Ovary (tissue), 9 donors: ENCODE results near the gene STX4. TPM values are rescaled to one million over a fixed set of nuclear protein-coding genes. Genes with fewer than 3 reads are reported as not detected.

ENCODE experiments used
- DNase-seq, 5 donors: peaks; one replicate each; pipeline ENCODE4 v3.0.0-alpha.2; 2019 to 2020
- H3K27ac ChIP-seq, 2 donors: fragments of 200-600 bp; one replicate each; pipeline versions ENCODE4 v1.5.1 to v1.8.0; 2019 to 2022
- H3K27me3 ChIP-seq: fragments of 200-600 bp; one replicate; pipeline ENCODE4 v1.8.0; 2022
- H3K36me3 ChIP-seq: fragments of 200-600 bp; sonication (generic); one replicate; pipeline ENCODE4 v1.5.1; 2019
- H3K4me1 ChIP-seq: one replicate; pipeline ENCODE4 v1.8.1; 2013; ENCODE audit warnings: mild to moderate bottlenecking, moderate library complexity; ENCODE audit not compliant: insufficient read depth
- H3K4me3 ChIP-seq: fragments of 200-600 bp; sonication (generic); one replicate; pipeline ENCODE4 v1.5.1; 2017
- H3K9me3 ChIP-seq, 2 donors: fragments of 200-600 bp in 1 of 2; sonication (generic) in 1 of 2; one replicate each; pipeline versions ENCODE4 v1.5.1 to v1.8.1; 2013 to 2019; ENCODE audit warnings: mild to moderate bottlenecking in 1 of 2, moderate library complexity in 1 of 2
- CTCF ChIP-seq, 3 donors: fragments of 450-650 bp in 2 of 3; fragments of 200-600 bp in 1 of 3; IDR thresholded peaks; one replicate each; pipeline versions ENCODE4 v1.5.1 to v1.8.0; 2016 to 2022; ENCODE audit warnings: antibody characterized with exemption in 3 of 3, mild to moderate bottlenecking in 1 of 3
- EP300 ChIP-seq: sonication (generic); formaldehyde crosslinking; IDR thresholded peaks from one replicate; pipeline ENCODE4 v1.6.1; 2017; ENCODE audit warnings: antibody characterized with exemption
- POLR2A ChIP-seq: fragments of 450-650 bp; IDR thresholded peaks from one replicate; pipeline ENCODE4 v1.6.1; 2017; ENCODE audit warnings: antibody characterized with exemption, mild to moderate bottlenecking, moderate library complexity
- WGBS, 3 donors: extraction: QIAGEN DNeasy Blood & Tissue Kit in 1 of 3; methylation state at CpG; one replicate each; pipeline versions ENCODE4 v1.1.5 to v1.1.7; 2013 to 2017; 5-methylcytosine and 5-hydroxymethylcytosine counted together
- intact Hi-C, 4 donors: fragments of 100-400 bp; cut with DNase I; formaldehyde crosslinking; loops; one replicate each; pipeline versions ENCODE4 v1.11.0 to v1.15.1; 2022 to 2023
- polyA plus RNA-seq, 2 donors: library from polyadenylated mRNA; stranded (reverse); fragments of 200-250 nt in 1 of 2; fragments of 350-450 nt in 1 of 2; fragmentation: Illumina TruSeq in 1 of 2; extraction: RNeasy Lipid Tissue Mini Kit (QIAGEN cat#74804) in 1 of 2; gene quantifications; one replicate each; pipeline ENCODE4 v1.2.3, GENCODE V29; 2013 to 2014
- total RNA-seq, 7 donors: library from RNA; depleted of rRNA in 2 of 7; stranded (reverse); fragments of >200 nt in 2 of 7; fragmentation: NEBNext Ultra II Directional in 3 of 7; extraction: Animal tissue kit (Norgen Biotek cat#: 25700) in 3 of 7; gene quantifications; one replicate each; pipeline versions ENCODE4 v1.1.0 to v1.2.4, GENCODE V29; 2016 to 2023
- donor health status: DM: no; HTN: no; CAD: no; lungs with moderate emphysema.
- donor health status: DM: no; HTN: no; CAD: no.
- donor health status: Bipolar disorder and iron deficiency.
- donor health status: DM: yes; HTN: yes; CAD: no.
- donor health status: DM: no; HTN: no; CAD: no.
- donor health status: DM: yes; HTN: yes; CAD: no.

Gene STX4
- total and polyA plus RNA-seq, 9 donors = 26.2 to 73.8 (median 53.8) TPM

- no peaks in the 10 kb centered on the region for H3K9me3 ChIP-seq
- intact Hi-C loops = loop anchor here in 1 of 4 donors (10.0 kb wide), 1 partner anchor 97 kb away; the partner anchor contains the start of gene FUS
- 72 to 79% (median 74%) methylated on average over 5 of the region's 5 CpGs for WGBS, 3 donors
- H3K4me1 ChIP-seq = no peaks in the 10 kb centered on the region
- H3K27me3 ChIP-seq = no peaks in the 10 kb centered on the region
- H3K4me3 ChIP-seq = no peak overlapping the region
- no peaks in the 10 kb centered on the region for H3K36me3 ChIP-seq
- H3K27ac ChIP-seq = no peak overlapping the region
- DNase-seq = no peak
- no peak for TF ChIP-seq POLR2A
- no peak for TF ChIP-seq EP300
- TF ChIP-seq CTCF (IDR thresholded peaks at IDR 0.05) = no peak
These were observed 54.6 kb downstream of the STX4 start for GRCh38 chr16:31087971-31088370.

GRCh38 chr16:31088459-31089183 lies 55.3 kb downstream of the STX4 start, which contains the start of gene PRSS53:
Gene PRSS53, minus strand, starts transcription at chr16:31088943. Its CDS starts 134 bp downstream, at chr16:31088809.
- Histone ChIP-seq H3K4me3 (no peak within 1 kb of the TSS), H3K9me3 (no peaks in the 10 kb centered on the region), H3K36me3 (no peaks in the 10 kb centered on the region), H3K27me3 (no peaks in the 10 kb centered on the region), H3K4me1 (peaks cover 4% of the 10 kb centered on the region), H3K27ac (no peak within 1 kb of the TSS)
- intact Hi-C loops = loop anchor here in 1 of 4 donors (10.0 kb wide), 1 partner anchor 96 kb away; the partner anchor contains the start of gene FUS
- no peak for TF ChIP-seq EP300
- TF ChIP-seq CTCF (IDR thresholded peaks at IDR 0.05) = no peak
- no peak for TF ChIP-seq POLR2A
- 72 to 81% (median 76%) methylated on average over 15 of the region's 15 CpGs for WGBS, 3 donors
- DNase-seq = peak in 1 of 5 donors; percentile 33

- DNase-seq = no peak
- Histone ChIP-seq H3K4me3 (no peak overlapping the region), H3K27me3 (no peaks in the 10 kb centered on the region), H3K27ac (no peak overlapping the region), H3K4me1 (peaks cover 4% of the 10 kb centered on the region), H3K36me3 (no peaks in the 10 kb centered on the region), H3K9me3 (no peaks in the 10 kb centered on the region)
- TF ChIP-seq CTCF (IDR thresholded peaks at IDR 0.05) = no peak
- TF ChIP-seq EP300 = no peak
- TF ChIP-seq POLR2A = no peak
- WGBS, 3 donors = 91 to 96% (median 95%) methylated on average over 8 of the region's 8 CpGs
- intact Hi-C loops = loop anchor here in 1 of 4 donors (10.0 kb wide), 1 partner anchor 96 kb away; the partner anchor contains the start of gene FUS
These were observed 55.8 kb downstream of the STX4 start for GRCh38 chr16:31089199-31089598.

Other genes starting within 250 kb of the STX4 start
- 10 to 100 TPM in 6 of 7 donors, 1 to 10 TPM in 1; 9.4 to 26.3 (median 21.9) TPM for gene ZNF629, start 246.4 kb upstream of the STX4 start, total RNA-seq
- gene ZNF629, start 246.4 kb upstream of the STX4 start, polyA plus RNA-seq = 10 to 100 TPM in 1 of 2 donors, 1 to 10 TPM in 1; 8.2 to 12.4 TPM
- gene BCL7C, start 139.5 kb upstream of the STX4 start, total RNA-seq = 10 to 100 TPM; 34.4 to 54.8 (median 49.0) TPM
- gene BCL7C, start 139.5 kb upstream of the STX4 start, polyA plus RNA-seq = 10 to 100 TPM; 13.3 to 44.1 TPM
- 10 to 100 TPM in 5 of 7 donors, 1 to 10 TPM in 2; 7.0 to 22.4 (median 14.4) TPM for gene CTF1, start 136.9 kb upstream of the STX4 start, total RNA-seq
- gene CTF1, start 136.9 kb upstream of the STX4 start, polyA plus RNA-seq = 10 to 100 TPM in 1 of 2 donors, 1 to 10 TPM in 1; 7.9 to 16.2 TPM
- 10 to 100 TPM; 10.2 to 24.3 (median 15.4) TPM for gene FBXL19, start 110.0 kb upstream of the STX4 start, total RNA-seq
- 10 to 100 TPM in 1 of 2 donors, 1 to 10 TPM in 1; 1.6 to 12.4 TPM for gene FBXL19, start 110.0 kb upstream of the STX4 start, polyA plus RNA-seq
- gene ORAI3, start 84.5 kb upstream of the STX4 start, total RNA-seq = 10 to 100 TPM; 21.5 to 30.8 (median 24.1) TPM
- gene ORAI3, start 84.5 kb upstream of the STX4 start, polyA plus RNA-seq = 10 to 100 TPM; 26.0 to 27.5 TPM
- gene SETD1A, start 75.8 kb upstream of the STX4 start, total RNA-seq = 10 to 100 TPM in 5 of 7 donors, 1 to 10 TPM in 2; 5.0 to 31.8 (median 24.9) TPM
- 10 to 100 TPM in 1 of 2 donors, 1 to 10 TPM in 1; 5.8 to 17.1 TPM for gene SETD1A, start 75.8 kb upstream of the STX4 start, polyA plus RNA-seq
- gene HSD3B7, start 48.4 kb upstream of the STX4 start, total RNA-seq = 10 to 100 TPM in 4 of 7 donors, 1 to 10 TPM in 3; 8.0 to 24.5 (median 10.5) TPM
- gene HSD3B7, start 48.4 kb upstream of the STX4 start, polyA plus RNA-seq = 1 to 10 TPM; 3.9 to 8.0 TPM
- 1 to 10 TPM in 4 of 7 donors, under 1 TPM in 3; 0.34 to 1.5 (median 1.0) TPM for gene STX1B, start 22.9 kb upstream of the STX4 start, total RNA-seq
- gene STX1B, start 22.9 kb upstream of the STX4 start, polyA plus RNA-seq = under 1 TPM; 0.36 to 0.57 TPM
- gene ZNF668, start 40.7 kb downstream of the STX4 start, total RNA-seq = 1 to 10 TPM; 4.2 to 7.4 (median 5.7) TPM
- gene ZNF668, start 40.7 kb downstream of the STX4 start, polyA plus RNA-seq = 1 to 10 TPM; 1.3 to 6.7 TPM
- 10 to 100 TPM; 12.4 to 16.3 (median 14.8) TPM for gene ZNF646, start 40.9 kb downstream of the STX4 start, total RNA-seq
- gene ZNF646, start 40.9 kb downstream of the STX4 start, polyA plus RNA-seq = 10 to 100 TPM in 1 of 2 donors, 1 to 10 TPM in 1; 2.3 to 12.0 TPM
- 1 to 10 TPM; 1.1 to 2.9 (median 1.5) TPM for gene PRSS53, start 55.4 kb downstream of the STX4 start, total RNA-seq
- gene PRSS53, start 55.4 kb downstream of the STX4 start, polyA plus RNA-seq = 1 to 10 TPM in 1 of 2 donors, under 1 TPM in 1; 0.30 to 1.4 TPM
- gene VKORC1, start 61.2 kb downstream of the STX4 start, total RNA-seq = 100 to 1,000 TPM in 1 of 7 donors, 10 to 100 TPM in 6; 72.1 to 114 (median 84.5) TPM
- gene VKORC1, start 61.2 kb downstream of the STX4 start, polyA plus RNA-seq = 100 to 1,000 TPM; 117 to 141 TPM
- 10 to 100 TPM; 34.1 to 51.9 (median 40.5) TPM for gene BCKDK, start 74.8 kb downstream of the STX4 start, total RNA-seq
- 10 to 100 TPM; 18.6 to 29.2 TPM for gene BCKDK, start 74.8 kb downstream of the STX4 start, polyA plus RNA-seq
- gene KAT8, start 84.1 kb downstream of the STX4 start, total RNA-seq = 100 to 1,000 TPM in 4 of 7 donors, 10 to 100 TPM in 3; 71.5 to 129 (median 105) TPM
- 10 to 100 TPM; 66.4 to 87.0 TPM for gene KAT8, start 84.1 kb downstream of the STX4 start, polyA plus RNA-seq
- 10 to 100 TPM in 1 of 7 donors, 1 to 10 TPM in 4, not detected in 2; 1.4 to 47.0 (median 2.4) TPM for gene PRSS8, start 102.2 kb downstream of the STX4 start, total RNA-seq
- gene PRSS8, start 102.2 kb downstream of the STX4 start, polyA plus RNA-seq = under 1 TPM in 1 of 2 donors, not detected in 1; 0.05 TPM
- 1 to 10 TPM in 4 of 7 donors, under 1 TPM in 2, not detected in 1; 0.28 to 2.1 (median 1.3) TPM for gene PRSS36, start 116.5 kb downstream of the STX4 start, total RNA-seq
- gene PRSS36, start 116.5 kb downstream of the STX4 start, polyA plus RNA-seq = under 1 TPM in 1 of 2 donors, not detected in 1; 0.96 TPM
- 100 to 1,000 TPM in 5 of 7 donors, 10 to 100 TPM in 2; 62.2 to 436 (median 355) TPM for gene FUS, start 146.6 kb downstream of the STX4 start, total RNA-seq
- gene FUS, start 146.6 kb downstream of the STX4 start, polyA plus RNA-seq = 100 to 1,000 TPM; 309 to 469 TPM
- gene PYCARD, start 169.2 kb downstream of the STX4 start, total RNA-seq = 10 to 100 TPM in 6 of 7 donors, 1 to 10 TPM in 1; 9.4 to 35.8 (median 20.2) TPM
- gene PYCARD, start 169.2 kb downstream of the STX4 start, polyA plus RNA-seq = 10 to 100 TPM in 1 of 2 donors, 1 to 10 TPM in 1; 1.8 to 28.1 TPM
- gene TRIM72, start 180.6 kb downstream of the STX4 start, total RNA-seq = under 1 TPM in 3 of 7 donors, not detected in 4; 0.05 to 0.11 (median 0.07) TPM
- under 1 TPM in 1 of 2 donors, not detected in 1; 0.01 TPM for gene TRIM72, start 180.6 kb downstream of the STX4 start, polyA plus RNA-seq
- gene PYDC1, start 183.6 kb downstream of the STX4 start, total RNA-seq = not detected
- not detected for gene PYDC1, start 183.6 kb downstream of the STX4 start, polyA plus RNA-seq
- 1 to 10 TPM; 2.3 to 8.2 (median 4.1) TPM for gene ITGAM, start 226.4 kb downstream of the STX4 start, total RNA-seq
- gene ITGAM, start 226.4 kb downstream of the STX4 start, polyA plus RNA-seq = 1 to 10 TPM; 1.7 to 6.8 TPM